Gastrocnemius medialis (tissue), 4 donors: Measurements from ENCODE around the gene UMAD1. TPM values are rescaled to one million over a fixed set of nuclear protein-coding genes. Genes with fewer than 3 reads are reported as not detected.

ENCODE experiments used
- ATAC-seq, 2 donors: fragments of 150-250 bp; one replicate each; pipeline ENCODE4 v1.9.1; 2016
- DNase-seq, 2 donors: peaks; one replicate each; pipeline ENCODE4 v3.0.0-alpha.2; 2019
- H3K27ac ChIP-seq, 4 donors: fragments of 200-600 bp; sonication (generic); 1 replicate in 1 of 4; 2 replicates in 3 of 4; pipeline ENCODE4 v1.5.1; 2016 to 2018; ENCODE audit warnings: mild to moderate bottlenecking in 2 of 4, moderate library complexity in 1 of 4
- H3K27me3 ChIP-seq, 3 donors: fragments of 200-600 bp; sonication (generic) in 2 of 3; 1 replicate in 1 of 3; 2 replicates in 2 of 3; pipeline versions ENCODE4 v1.5.1 to v1.6.0; 2016 to 2019; ENCODE audit warnings: mild to moderate bottlenecking in 1 of 3, moderate library complexity in 1 of 3
- H3K36me3 ChIP-seq, 2 donors: fragments of 200-600 bp; sonication (generic) in 1 of 2; one replicate each; pipeline ENCODE4 v1.5.1; 2017 to 2018
- H3K4me1 ChIP-seq, 2 donors: fragments of 200-600 bp; sonication (generic) in 1 of 2; one replicate each; pipeline ENCODE4 v1.5.1; 2016 to 2017; ENCODE audit warnings: mild to moderate bottlenecking in 2 of 2
- H3K4me3 ChIP-seq, 4 donors: fragments of 200-600 bp; sonication (generic) in 3 of 4; 1 replicate in 1 of 4; 2 replicates in 3 of 4; pipeline ENCODE4 v1.5.1; 2016 to 2019; ENCODE audit warnings: mild to moderate bottlenecking in 2 of 4
- H3K9me3 ChIP-seq, 3 donors: fragments of 200-600 bp; sonication (generic) in 2 of 3; 1 replicate in 1 of 3; 2 replicates in 2 of 3; pipeline ENCODE4 v1.5.1; 2016 to 2019
- CTCF ChIP-seq, 5 experiments: fragments of 450-650 bp in 3 of 5; fragments of 200-600 bp in 2 of 5; sonication (generic) in 2 of 5; IDR thresholded peaks in 4 of 5; conservative IDR thresholded peaks in 1 of 5; 1 replicate in 4 of 5; 2 replicates in 1 of 5; pipeline ENCODE4 v1.5.1; 2016 to 2019; ENCODE audit warnings: antibody characterized with exemption in 5 of 5, mild to moderate bottlenecking in 3 of 5, moderate library complexity in 3 of 5
- POLR2A ChIP-seq, 2 donors: fragments of 450-650 bp; IDR thresholded peaks; one replicate each; pipeline ENCODE4 v1.6.1; 2017; ENCODE audit warnings: antibody characterized with exemption in 2 of 2, mild to moderate bottlenecking in 2 of 2, moderate library complexity in 2 of 2
- in situ Hi-C, 4 donors: fragments of 200-750 bp; cut with MboI; loops; one replicate each; pipeline versions ENCODE4 v1.15.0 to v1.8.0; 2017; ENCODE audit warnings: low sequenced_read_pairs in 4 of 4
- intact Hi-C: fragments of 100-400 bp; cut with DNase I; formaldehyde crosslinking; loops from one replicate; pipeline ENCODE4 v1.15.1; 2023; ENCODE audit warnings: low total_unique reads
- total RNA-seq, 4 donors: library from RNA; depleted of rRNA; stranded (reverse); fragments of >200 nt; gene quantifications; one replicate each; pipeline versions ENCODE4 v1.1.0 to v1.2.3, GENCODE V29; 2016

Gene UMAD1
- total RNA-seq, 4 donors from 2014 or later, result 10.2 to 16.0 (median 11.1) TPM

- Histone ChIP-seq H3K4me1 (peaks cover 5 to 6% of the 10 kb centered on the region in 2 donors), H3K4me3 (no peak overlapping the region), H3K36me3 (no peaks in the 10 kb centered on the region), H3K9me3 (no peaks in the 10 kb centered on the region), H3K27ac (no peak overlapping the region), H3K27me3 (no peaks in the 10 kb centered on the region)
- ATAC-seq (no peak), DNase-seq (no peak)
- intact Hi-C loops, result no loop called here
- no peak for TF ChIP-seq CTCF (IDR thresholded peaks at IDR 0.05 in 4 of 5, conservative IDR thresholded peaks at IDR 0.05 in 1 of 5)
- no peak for TF ChIP-seq POLR2A (IDR thresholded peaks at IDR 0.05)
- in situ Hi-C loops, result loop anchor here in 2 of 4 donors (10.0 to 25.0 kb wide), 2 partner anchors 67 to 461 kb away; no protein-coding TSS in a partner anchor
These were observed 110.9 kb downstream of the UMAD1 start for GRCh38 chr7:7751243-7752092.

- Histone ChIP-seq H3K27ac (no peak overlapping the region), H3K27me3 (no peaks in the 10 kb centered on the region), H3K36me3 (no peaks in the 10 kb centered on the region), H3K9me3 (no peaks in the 10 kb centered on the region), H3K4me3 (no peak overlapping the region), H3K4me1 (peaks cover 2 to 3% of the 10 kb centered on the region in 2 donors)
- intact Hi-C loops, result no loop called here
- ATAC-seq (no peak), DNase-seq (no peak)
- in situ Hi-C loops, result loop anchor here (5.0 to 25.0 kb wide), 3 partner anchors 72 to 456 kb away; no protein-coding TSS in a partner anchor
- TF ChIP-seq POLR2A (IDR thresholded peaks at IDR 0.05), result no peak
- TF ChIP-seq CTCF (IDR thresholded peaks at IDR 0.05 in 4 of 5, conservative IDR thresholded peaks at IDR 0.05 in 1 of 5), result no peak
These were observed 116.0 kb downstream of the UMAD1 start for GRCh38 chr7:7756577-7756976.

GRCh38 chr7:7757576-7757975 is 117.0 kb downstream of the UMAD1 start:
- in situ Hi-C loops (loop anchor here (5.0 to 25.0 kb wide), 3 partner anchors 73 to 455 kb away; no protein-coding TSS in a partner anchor), intact Hi-C loops (no loop called here)
- TF ChIP-seq CTCF (IDR thresholded peaks at IDR 0.05 in 4 of 5, conservative IDR thresholded peaks at IDR 0.05 in 1 of 5) (no peak), POLR2A (IDR thresholded peaks at IDR 0.05) (no peak)
- ATAC-seq (no peak), DNase-seq (no peak)
- Histone ChIP-seq H3K27me3 (no peaks in the 10 kb centered on the region), H3K4me3 (no peak overlapping the region), H3K9me3 (no peaks in the 10 kb centered on the region), H3K36me3 (no peaks in the 10 kb centered on the region), H3K4me1 (peaks cover 9 to 11% of the 10 kb centered on the region in 2 donors), H3K27ac (no peak overlapping the region)

- DNase-seq, result no peak
- Histone ChIP-seq H3K9me3 (no peaks in the 10 kb centered on the region), H3K27me3 (no peaks in the 10 kb centered on the region), H3K36me3 (no peaks in the 10 kb centered on the region), H3K27ac (peak overlapping the region; percentile 21 to 70 (median 58)), H3K4me3 (peak overlapping the region; percentile 32 to 50 (median 40)), H3K4me1 (peaks cover 9 to 14% of the 10 kb centered on the region in 2 donors)
- TF ChIP-seq CTCF (IDR thresholded peaks at IDR 0.05 in 4 of 5, conservative IDR thresholded peaks at IDR 0.05 in 1 of 5) (peak; percentile 29 to 58 (median 40)), POLR2A (IDR thresholded peaks at IDR 0.05) (no peak)
- in situ Hi-C loops, result loop anchor here in 2 of 4 donors (10.0 to 25.0 kb wide), 3 partner anchors 337 to 453 kb away; no protein-coding TSS in a partner anchor
- intact Hi-C loops, result loop anchor here (1.0 to 5.0 kb wide), 2 partner anchors 80 to 456 kb away; no protein-coding TSS in a partner anchor
- ATAC-seq, result peak; percentile 62 to 63
These were observed 120.9 kb downstream of the UMAD1 start for GRCh38 chr7:7761340-7761973.
